GOT3 (cell line): ENCODE results near the gene TESPA1.
"Not testable (repeated sequence)": the region's sequence is repeated elsewhere in the genome, so short reads cannot be mapped to it uniquely, and the experiment has no call there.

Source experiments
- DNase-seq: peaks from one replicate; lab custom pipeline; 2025; ENCODE audit warnings: mixed read lengths; lab: John Stamatoyannopoulos, UW

TESPA1 gene

DNA sequence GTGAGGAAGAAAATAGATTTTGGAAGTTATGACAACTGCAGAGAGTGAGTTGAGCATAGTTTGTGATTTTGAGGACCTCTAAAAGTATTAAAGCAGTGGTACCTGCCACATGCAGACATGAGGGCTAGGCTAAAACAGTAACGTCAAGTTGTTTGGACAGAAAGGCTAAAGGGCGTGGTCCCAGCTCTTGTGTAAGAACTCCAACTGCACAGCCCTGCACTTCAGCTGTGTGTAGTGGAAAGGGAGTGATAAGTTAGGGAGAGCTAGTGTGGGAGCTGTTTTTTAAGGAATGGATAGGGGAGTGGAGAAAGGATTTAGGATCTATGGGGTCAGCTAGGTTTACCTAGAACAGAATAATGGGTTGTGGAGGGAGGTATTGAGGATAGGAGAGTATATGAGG, 39.5 kb downstream of the TESPA1 start:
- DNase-seq, result no peak

DNA sequence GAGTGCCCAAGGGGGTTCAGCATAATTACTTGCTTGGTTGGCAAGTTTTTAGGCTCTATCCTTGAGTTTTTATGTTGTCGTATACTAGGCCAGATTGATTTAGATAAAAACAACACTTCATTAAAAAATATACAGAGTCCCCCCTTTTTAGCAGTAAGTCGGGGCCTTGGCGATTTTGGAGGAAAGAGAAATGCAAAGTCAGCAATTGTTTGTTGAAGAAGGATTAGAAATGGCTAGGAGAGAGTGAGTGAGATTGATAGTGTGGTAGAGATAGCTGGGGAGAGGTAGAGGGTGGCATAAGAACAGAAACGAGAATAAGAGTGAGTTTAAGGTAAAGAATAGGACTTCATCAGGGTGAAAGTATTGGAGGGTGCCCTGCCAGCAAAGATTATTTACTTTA, 41.3 kb downstream of the TESPA1 start:
- not testable (repeated sequence) for DNase-seq

DNA sequence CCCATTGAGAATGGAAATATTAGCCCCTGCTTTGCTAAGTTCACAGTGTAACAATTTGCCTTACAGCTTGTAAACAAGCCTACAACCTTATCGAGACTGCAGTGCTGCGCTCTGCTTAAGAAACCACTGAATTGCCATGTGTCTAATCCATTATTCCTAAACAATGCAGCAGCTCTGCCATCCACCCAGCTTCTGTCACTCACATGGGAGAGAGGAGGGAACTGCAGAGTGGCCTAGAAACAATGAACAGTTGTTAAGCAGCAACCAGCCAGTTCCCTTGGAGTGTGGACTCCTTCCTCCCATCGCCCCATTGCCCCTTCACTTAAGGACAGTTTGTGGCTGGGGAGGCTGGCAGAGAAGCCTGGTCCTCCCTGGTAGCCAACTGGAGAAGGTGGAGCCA, 42.9 kb downstream of the TESPA1 start:
- no peak for DNase-seq

DNA sequence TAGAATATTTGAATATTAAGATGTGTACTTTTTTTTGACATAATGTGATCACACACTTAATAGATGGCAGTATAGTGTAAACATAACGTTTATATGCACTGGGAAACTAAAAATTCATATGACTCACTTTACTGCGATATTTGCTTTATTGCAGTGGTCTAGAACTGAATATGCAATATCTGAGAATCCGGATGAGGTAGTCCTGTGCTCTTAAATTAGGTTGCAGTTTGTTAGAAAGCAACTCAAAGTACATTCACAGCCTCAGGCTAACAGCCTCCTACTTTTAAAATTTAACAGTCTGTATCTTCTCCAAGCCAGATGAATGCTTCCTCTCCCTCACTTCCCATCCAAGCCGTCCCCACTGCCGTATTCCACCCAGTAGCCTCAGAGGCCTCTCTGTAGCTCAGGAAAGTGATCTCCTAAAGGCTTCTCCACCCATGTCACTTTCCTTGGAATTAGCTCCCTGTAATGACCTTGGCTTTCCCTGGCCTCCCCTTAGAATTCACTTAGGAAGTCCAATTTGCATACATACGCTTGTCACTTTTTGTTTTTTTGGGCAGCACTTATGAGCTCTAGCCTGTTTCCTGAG, 43.7 kb downstream of the TESPA1 start:
- DNase-seq, result no peak

DNA sequence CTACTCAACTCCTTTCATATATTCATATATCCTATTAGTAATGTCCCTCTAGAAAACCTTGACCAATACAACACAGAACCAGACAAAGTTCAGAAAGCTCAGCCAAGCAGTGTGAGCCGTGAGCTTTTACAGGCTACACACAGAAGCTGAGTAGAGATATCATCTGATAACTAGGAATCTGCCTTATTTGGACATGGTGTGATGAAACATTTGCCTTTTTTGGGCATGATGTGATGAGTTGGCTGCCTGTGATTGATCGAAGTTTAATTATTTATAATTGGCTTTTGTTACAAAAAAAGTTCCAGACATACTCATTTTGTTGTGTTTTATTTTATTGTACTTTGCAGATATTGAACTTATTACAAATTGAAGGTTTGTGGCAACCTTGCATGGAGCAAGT, 46.6 kb downstream of the TESPA1 start:
- DNase-seq, result no peak

DNA sequence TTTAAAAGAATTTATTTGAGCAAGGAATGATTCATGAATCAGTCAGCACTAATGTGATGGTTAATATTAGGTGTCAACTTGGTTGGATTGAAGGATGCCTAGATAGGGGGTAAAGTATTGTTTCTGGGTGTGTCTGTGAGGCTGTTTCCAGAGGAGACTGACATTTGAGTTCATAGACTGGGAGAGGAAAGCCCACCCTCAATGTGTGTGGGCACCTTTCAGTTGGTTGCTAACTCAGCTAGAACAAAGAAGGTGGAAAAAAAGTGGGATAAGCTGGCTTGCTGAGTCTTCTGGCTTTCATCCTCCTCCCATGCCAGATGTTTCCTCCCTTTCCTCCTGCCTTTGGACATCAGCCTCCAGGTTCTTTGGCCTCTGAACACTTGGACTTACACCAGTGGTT, 47.2 kb downstream of the TESPA1 start:
- no peak for DNase-seq

DNA sequence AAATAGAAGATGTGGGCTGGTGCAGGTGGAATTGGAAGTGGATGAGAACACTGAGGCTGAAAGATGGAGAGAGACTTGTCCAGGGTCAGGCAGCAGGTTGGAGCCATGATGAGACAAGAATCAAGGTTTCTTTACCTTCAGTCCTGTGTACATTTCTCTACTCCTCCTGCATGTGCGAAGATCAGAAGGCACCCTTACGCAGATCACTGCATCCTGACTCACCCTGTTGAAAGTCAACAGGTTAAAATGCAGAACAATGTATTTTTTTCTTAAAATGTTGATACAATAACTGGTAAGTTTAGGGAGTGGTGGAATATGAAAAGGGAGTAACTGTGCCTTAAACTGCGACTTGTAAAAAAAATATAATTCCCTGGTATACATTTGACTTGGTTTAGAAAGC, 47.8 kb downstream of the TESPA1 start:
- no peak for DNase-seq

DNA sequence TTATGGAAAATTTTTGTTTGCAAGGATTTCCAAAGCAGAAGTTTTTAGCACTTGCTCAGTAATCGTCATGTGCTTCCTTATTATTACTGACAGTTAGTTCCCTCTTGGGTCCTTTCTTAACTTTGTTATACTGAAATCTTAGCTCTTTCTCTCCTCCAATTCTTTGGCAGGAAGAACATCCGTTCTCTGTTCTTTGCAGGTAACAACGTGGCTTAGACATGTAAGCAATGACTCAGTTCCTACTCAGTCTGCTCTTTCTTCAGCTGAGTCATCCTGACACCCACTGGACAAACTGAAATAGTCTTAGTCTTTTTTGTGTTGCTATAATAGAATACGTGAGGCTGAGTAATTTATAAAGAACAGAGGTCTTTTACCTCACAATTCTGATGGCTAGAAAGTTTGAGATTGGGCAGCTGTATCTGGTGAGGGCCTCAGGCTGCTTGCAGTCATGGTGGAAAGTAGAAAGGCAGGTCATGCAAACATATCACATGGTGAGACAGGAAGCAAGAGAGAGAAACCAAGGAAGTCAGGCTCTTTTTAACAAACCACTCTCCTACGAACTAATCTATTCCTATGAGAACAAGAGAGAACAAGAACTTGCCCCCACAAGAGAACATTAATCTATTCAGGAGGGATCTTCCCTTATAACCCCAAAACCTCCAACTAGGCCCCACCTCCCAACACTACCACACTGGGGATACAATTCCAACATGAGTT, 49.2 kb downstream of the TESPA1 start:
- no peak for DNase-seq

DNA sequence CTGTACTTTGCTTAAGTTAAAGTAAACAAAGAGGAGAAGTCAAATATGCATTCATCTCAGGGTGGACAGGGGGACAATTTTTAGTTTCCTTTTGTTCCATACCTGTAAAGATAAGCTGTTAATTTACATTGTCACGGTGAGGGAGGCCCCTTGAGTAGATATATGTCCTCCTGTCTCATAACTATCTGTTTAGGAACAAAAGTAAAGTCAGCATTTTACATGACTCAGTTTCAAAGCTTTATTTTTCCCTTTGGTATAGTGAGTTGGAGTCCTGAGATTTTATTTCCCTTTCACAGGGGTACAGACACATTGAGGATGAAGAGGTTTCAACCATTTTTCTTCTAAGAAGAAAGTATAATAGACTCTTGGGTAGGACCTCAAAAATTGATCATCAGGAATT, 50.1 kb downstream of the TESPA1 start:
- DNase-seq, result no peak

DNA sequence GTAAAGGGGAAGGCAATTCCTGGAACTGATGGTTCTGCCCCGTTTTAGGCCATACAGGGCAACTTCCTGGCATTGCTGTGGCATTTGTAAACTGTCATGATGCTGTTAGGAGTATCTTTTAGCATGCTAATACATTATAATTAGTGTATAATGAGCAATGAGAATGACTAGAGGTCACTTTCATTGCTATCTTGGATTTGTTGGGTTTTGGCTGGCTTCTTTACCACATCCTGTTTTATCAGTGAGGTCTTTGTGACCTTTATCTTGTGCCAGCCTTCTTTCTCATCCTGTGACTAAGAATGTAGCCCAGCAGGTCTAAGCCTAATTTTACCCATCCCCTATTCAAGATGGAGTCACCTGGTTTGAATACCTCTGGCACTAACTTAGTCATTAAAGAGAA, 51.2 kb downstream of the TESPA1 start:
- no peak for DNase-seq

DNA sequence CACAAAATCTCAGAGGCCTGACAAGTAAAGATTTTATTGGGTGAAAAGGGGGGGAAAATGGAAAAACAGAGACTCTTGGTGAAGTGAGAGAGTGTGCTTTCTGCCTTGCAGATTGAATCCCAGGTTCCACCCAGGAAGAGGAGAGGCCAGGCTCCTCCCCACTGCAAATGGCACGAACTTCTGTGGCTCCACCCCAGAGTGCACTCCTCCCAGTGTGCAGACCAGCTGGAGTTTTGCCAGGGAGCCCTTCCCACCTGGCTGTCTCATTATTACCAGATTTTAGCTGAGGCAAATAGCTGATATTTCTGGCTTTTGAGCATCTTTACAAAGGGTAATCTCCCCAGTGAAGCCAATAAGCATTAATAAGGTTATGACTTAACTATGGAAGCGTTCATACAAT, 51.9 kb downstream of the TESPA1 start:
- no peak for DNase-seq

DNA sequence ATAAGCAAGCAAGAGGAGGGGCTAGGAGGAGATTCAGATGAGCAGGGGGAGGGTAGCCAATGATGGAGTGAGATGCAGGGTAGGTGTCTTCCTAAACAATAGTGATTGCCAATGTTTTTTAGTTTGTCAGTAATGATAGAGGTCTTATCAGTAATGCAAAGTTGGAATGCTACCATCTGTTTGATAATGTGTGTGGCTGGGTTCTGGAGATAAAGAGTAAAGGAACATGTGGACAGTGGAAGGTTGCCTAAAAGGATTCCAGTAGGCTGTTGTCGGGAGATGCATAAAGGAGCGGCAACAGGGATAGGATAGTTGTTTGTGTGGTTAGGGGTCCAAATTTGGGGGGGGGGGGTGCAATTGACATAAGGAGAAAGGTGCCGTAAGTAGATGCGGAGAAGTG, 52.5 kb downstream of the TESPA1 start:
- no peak for DNase-seq

DNA sequence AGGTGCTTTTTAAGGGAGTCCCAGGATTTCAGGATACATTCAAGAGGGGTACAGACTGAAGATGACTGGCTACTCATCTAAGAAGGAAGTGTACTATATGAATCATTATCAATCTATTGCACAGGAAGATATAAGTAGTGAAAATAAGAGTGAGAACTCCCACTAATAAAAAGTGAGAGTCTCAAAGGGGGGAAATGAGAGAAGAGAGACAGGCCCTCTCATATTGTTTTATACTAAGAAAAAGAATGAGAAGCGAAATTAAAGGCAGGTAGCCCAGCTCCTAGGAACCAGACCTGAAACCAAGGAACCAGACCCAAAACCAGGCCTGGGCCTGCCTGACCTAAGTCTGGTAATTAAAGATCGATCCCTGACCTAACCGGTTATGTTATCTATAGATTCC, 54.6 kb downstream of the TESPA1 start:
- no peak for DNase-seq

DNA sequence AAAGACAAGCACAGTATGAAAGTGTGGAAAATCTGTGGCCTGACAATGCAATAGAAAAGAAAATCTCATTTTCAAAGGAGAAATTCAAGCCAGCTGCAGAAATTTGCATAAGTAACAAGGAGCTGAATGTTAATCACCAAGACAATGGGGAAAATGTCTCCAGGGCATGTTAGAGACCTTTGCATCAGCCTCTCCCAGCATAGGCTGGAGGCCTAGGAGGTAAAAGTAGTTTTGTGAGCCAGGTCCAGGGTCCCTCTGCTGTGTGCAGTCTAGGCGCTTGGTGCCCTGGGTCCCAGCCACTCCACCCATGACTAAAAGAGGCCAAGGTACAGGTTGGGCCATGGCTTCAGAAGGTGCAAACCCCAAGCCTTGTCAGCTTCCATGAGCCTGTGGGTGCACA, 58.3 kb downstream of the TESPA1 start:
- DNase-seq, result no peak

DNA sequence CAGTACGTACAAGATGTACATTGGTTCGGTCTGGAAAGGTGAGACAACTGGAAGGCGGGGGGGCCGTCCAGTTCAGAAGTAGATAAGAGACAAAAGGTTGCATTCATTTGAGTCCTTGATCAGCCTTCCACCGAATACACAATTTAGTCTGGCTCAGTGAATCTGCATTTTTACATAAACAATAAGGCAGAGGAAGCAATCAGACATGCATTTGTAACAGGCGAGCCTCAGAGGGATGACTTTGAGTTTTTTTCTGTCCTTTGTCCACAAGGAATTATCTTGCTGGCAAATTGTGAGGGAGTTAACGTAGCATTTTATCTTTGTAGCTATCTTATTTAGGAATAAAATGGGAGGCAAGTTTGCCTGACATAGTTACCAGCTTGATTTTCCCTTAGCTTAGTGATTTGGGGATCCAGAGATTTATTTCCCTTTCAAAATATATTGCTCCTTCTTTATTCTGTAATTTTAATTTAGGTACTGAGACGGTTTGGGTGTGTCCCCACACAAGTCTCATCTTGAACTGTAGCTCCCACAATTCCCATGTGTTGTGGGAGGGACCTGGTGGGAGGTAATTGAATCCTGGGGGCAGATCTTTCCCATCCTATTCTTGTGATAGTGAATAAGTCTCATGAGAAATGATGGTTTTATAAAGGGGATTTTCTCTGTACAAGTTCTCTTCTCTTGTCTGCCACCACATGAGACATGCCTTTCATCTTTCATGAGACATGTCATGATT, 59.4 kb downstream of the TESPA1 start:
- DNase-seq, result no peak

DNA sequence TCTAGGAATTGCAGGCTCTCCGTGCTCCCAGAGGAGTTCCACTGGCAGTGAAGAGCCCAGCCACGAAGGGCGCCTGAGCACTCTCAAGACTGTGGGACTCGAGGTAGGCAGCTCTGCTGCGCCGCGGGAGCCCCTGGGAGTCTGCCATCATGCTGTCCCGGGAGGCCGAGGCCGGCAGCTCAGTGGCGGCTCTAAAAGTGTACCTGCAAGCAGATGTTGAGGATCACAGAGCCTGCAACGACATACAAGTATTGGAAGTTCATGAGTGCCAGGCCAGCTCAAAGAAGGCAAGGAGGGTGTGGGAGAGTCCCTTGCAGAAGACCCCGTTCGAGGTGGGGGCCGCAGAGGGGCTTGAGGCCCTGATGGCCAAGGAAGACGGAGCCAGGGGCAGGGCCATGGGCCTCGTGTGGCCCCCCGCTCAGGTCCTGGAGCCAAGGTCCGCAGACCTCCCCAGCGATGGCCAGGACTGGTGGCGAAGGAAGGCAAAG, 67.5 kb downstream of the TESPA1 start:
- DNase-seq, result no peak
